ENCODE results near the gene TDRD3.

TDRD3 gene

GRCh38 chr13:60574735-60575134, 177.7 kb downstream of the TDRD3 start:
- Histone ChIP-seq H3K27ac (no peak overlapping the region), H3K36me3 (no peaks in the 10 kb centered on the region), H3K9me3 (no peaks in the 10 kb centered on the region), H3K4me1 (ENCODE audit: control insufficient read depth in 1 of 2, insufficient read depth in 1 of 2, low read depth in 1 of 2, low read length in 1 of 2) (no peaks in the 10 kb centered on the region), H3K27me3 (no peaks in the 10 kb centered on the region), H3K4me3 (ENCODE audit: low read depth in 1 of 2, low read length in 1 of 2) (no peak overlapping the region)
- TF ChIP-seq, protein P1, sequence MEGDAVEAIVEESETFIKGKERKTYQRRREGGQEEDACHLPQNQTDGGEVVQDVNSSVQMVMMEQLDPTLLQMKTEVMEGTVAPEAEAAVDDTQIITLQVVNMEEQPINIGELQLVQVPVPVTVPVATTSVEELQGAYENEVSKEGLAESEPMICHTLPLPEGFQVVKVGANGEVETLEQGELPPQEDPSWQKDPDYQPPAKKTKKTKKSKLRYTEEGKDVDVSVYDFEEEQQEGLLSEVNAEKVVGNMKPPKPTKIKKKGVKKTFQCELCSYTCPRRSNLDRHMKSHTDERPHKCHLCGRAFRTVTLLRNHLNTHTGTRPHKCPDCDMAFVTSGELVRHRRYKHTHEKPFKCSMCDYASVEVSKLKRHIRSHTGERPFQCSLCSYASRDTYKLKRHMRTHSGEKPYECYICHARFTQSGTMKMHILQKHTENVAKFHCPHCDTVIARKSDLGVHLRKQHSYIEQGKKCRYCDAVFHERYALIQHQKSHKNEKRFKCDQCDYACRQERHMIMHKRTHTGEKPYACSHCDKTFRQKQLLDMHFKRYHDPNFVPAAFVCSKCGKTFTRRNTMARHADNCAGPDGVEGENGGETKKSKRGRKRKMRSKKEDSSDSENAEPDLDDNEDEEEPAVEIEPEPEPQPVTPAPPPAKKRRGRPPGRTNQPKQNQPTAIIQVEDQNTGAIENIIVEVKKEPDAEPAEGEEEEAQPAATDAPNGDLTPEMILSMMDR (IDR thresholded peaks at IDR 0.05): no peak

- H3K4me1 ChIP-seq (ENCODE audit: control insufficient read depth in 1 of 2, insufficient read depth in 1 of 2, low read depth in 1 of 2, low read length in 1 of 2): no peaks in the 10 kb centered on the region
- no peak overlapping the region for H3K27ac ChIP-seq
- TF ChIP-seq, protein P1 (IDR thresholded peaks at IDR 0.05): no peak
- H3K36me3 ChIP-seq: no peaks in the 10 kb centered on the region
- H3K9me3 ChIP-seq: no peaks in the 10 kb centered on the region
- H3K4me3 ChIP-seq (ENCODE audit: low read depth in 1 of 2, low read length in 1 of 2): no peak overlapping the region
- no peaks in the 10 kb centered on the region for H3K27me3 ChIP-seq
Observed at GRCh38 chr13:60575142-60575541, 178.1 kb downstream of the TDRD3 start.

DNA sequence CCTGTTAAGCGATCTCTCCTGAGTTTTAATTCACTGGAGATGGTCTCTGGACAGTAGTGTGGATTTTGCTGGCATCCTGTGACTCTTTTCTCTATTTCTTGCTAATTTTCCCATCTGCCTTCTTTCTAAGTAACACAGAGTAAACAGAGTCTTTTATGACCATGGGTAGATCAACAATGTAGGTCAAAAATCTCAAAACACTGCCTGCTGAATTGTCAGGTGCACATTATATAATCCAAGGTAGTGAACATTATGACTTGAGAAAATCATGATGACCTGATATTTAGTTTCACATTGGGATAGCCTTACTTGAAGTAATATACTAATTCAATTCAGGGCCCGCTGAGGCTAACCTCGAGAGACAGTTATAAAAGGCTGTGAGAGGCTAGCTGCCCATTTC, 180.7 kb downstream of the TDRD3 start:
- Histone ChIP-seq H3K27me3 (no peaks in the 10 kb centered on the region), H3K27ac (no peak overlapping the region), H3K36me3 (no peaks in the 10 kb centered on the region), H3K9me3 (no peaks in the 10 kb centered on the region), H3K4me3 (ENCODE audit: low read depth in 1 of 2, low read length in 1 of 2) (no peak overlapping the region), H3K4me1 (ENCODE audit: control insufficient read depth in 1 of 2, insufficient read depth in 1 of 2, low read depth in 1 of 2, low read length in 1 of 2) (no peaks in the 10 kb centered on the region)
- TF ChIP-seq, protein P1 (IDR thresholded peaks at IDR 0.05): no peak

GRCh38 chr13:60583196-60583888, 186.3 kb downstream of the TDRD3 start:
- no peak overlapping the region for H3K27ac ChIP-seq
- H3K4me3 ChIP-seq (ENCODE audit: low read depth in 1 of 2, low read length in 1 of 2): no peak overlapping the region

DNA sequence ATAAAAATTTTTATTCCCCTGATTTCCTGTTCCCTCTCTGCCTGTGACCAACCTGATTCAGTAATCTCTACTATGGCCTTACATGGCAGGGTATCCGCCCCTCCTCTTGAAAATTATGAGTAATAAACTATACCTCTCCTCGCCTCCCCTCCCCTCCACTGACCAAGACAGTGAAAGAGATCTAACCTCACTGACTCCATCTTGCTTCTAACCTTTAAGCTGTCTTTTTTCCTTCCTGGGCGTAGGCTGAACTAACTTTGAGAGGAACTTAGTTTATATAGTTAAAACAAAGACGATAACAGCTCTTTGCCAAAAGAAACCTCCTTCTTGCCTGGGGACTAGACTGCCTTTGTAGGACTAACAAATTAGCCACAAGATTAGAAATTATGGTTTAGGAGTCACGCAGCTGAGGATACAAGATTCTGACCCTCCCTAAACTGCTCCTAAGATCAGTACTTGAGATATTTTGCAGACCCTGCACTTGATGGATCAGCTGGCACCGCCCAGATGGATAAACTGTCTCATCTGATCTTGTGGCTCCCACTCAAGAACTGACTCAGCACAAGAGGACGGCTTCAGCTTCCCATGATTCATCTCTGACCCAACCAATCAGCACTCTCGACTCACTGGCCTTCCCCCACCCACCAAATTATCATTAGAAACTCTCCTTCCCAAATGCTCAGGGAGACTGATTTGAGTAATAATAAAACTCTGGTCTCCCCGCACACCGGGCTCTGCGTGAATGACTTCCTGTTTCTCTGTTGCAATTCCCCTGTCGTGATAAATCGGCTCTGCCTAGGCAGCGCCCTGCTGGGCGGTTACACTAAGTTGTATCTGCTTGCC, 187.1 kb downstream of the TDRD3 start:
- Histone ChIP-seq H3K27ac (no peak overlapping the region), H3K27me3 (no peaks in the 10 kb centered on the region), H3K4me3 (ENCODE audit: low read depth in 1 of 2, low read length in 1 of 2) (no peak overlapping the region), H3K9me3 (no peaks in the 10 kb centered on the region), H3K4me1 (ENCODE audit: control insufficient read depth in 1 of 2, insufficient read depth in 1 of 2, low read depth in 1 of 2, low read length in 1 of 2) (no peaks in the 10 kb centered on the region), H3K36me3 (no peaks in the 10 kb centered on the region)
- TF ChIP-seq, protein P1 (IDR thresholded peaks at IDR 0.05): no peak

More at GRCh38 chr13:60583196-60583888, 186.3 kb downstream of the TDRD3 start:
- H3K9me3 ChIP-seq: no peaks in the 10 kb centered on the region
- TF ChIP-seq, protein P1 (IDR thresholded peaks at IDR 0.05): no peak
- H3K36me3 ChIP-seq: no peaks in the 10 kb centered on the region
- H3K4me1 ChIP-seq (ENCODE audit: control insufficient read depth in 1 of 2, insufficient read depth in 1 of 2, low read depth in 1 of 2, low read length in 1 of 2): no peaks in the 10 kb centered on the region
- no peaks in the 10 kb centered on the region for H3K27me3 ChIP-seq

Measured in neutrophil (primary cell).